Gastrocnemius medialis (tissue), 4 donors: ENCODE data around the gene KLHL4.
"Not testable (repeated sequence)": the region's sequence is repeated elsewhere in the genome, so short reads cannot be mapped to it uniquely, and the experiment has no call there.

ENCODE experiments used
- POLR2A ChIP-seq, 2 donors: fragments of 450-650 bp; IDR thresholded peaks; one replicate each; pipeline ENCODE4 v1.6.1; 2017; ENCODE audit warnings: antibody characterized with exemption in 2 of 2, mild to moderate bottlenecking in 2 of 2, moderate library complexity in 2 of 2
- TF ChIP-seq, protein P1 (sequence below), 5 experiments: fragments of 450-650 bp in 3 of 5; fragments of 200-600 bp in 2 of 5; sonication (generic) in 2 of 5; IDR thresholded peaks in 4 of 5; conservative IDR thresholded peaks in 1 of 5; 1 replicate in 4 of 5; 2 replicates in 1 of 5; pipeline ENCODE4 v1.5.1; 2016 to 2019; ENCODE audit warnings: antibody characterized with exemption in 5 of 5, mild to moderate bottlenecking in 3 of 5, moderate library complexity in 3 of 5

DNA sequence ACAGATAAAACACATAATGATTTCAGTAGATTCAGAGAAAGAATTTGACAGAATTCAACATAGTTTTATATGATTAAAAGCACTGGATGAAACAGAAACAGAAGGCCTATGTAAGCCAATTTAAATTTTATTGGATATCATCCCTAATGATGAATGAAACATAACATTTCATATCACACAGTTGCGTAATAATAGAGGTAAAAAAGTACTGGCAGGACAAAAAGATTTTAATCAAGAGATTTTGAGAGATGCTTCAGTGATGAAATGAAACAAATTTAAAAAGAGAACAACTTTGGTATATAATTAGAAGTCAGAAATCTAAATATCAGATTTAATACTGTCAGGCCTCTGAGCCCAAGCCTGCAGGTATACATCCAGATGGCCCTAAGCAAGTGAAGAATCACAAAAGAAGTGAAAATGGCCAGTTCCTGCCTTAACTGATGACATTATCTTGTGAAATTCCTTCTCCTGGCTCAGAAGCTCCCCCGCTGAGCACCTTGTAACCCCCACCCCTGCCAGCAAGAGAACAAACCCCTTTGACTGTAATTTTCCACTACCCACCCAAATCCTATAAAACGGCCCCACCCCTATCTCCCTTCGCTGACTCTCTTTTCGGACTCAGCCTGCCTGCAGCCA is 170.6 kb downstream of the KLHL4 start:
- TF ChIP-seq, protein P1, sequence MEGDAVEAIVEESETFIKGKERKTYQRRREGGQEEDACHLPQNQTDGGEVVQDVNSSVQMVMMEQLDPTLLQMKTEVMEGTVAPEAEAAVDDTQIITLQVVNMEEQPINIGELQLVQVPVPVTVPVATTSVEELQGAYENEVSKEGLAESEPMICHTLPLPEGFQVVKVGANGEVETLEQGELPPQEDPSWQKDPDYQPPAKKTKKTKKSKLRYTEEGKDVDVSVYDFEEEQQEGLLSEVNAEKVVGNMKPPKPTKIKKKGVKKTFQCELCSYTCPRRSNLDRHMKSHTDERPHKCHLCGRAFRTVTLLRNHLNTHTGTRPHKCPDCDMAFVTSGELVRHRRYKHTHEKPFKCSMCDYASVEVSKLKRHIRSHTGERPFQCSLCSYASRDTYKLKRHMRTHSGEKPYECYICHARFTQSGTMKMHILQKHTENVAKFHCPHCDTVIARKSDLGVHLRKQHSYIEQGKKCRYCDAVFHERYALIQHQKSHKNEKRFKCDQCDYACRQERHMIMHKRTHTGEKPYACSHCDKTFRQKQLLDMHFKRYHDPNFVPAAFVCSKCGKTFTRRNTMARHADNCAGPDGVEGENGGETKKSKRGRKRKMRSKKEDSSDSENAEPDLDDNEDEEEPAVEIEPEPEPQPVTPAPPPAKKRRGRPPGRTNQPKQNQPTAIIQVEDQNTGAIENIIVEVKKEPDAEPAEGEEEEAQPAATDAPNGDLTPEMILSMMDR (IDR thresholded peaks at IDR 0.05 in 4 of 5, conservative IDR thresholded peaks at IDR 0.05 in 1 of 5): not testable (repeated sequence)
- not testable (repeated sequence) for TF ChIP-seq POLR2A (IDR thresholded peaks at IDR 0.05)
